ENCODE data around the gene ST7. TPM values are rescaled to one million over a fixed set of nuclear protein-coding genes. Genes with fewer than 3 reads are reported as not detected.

ST7 gene
- total RNA-seq, 1 experiment from 2014 or later: 12.4 TPM

GRCh38 chr7:117021986-117022385 lies 68.7 kb downstream of the ST7 start:
- CTCF ChIA-PET: interaction anchor here (1.3 kb wide), 1 partner anchor 91 kb away, joined by 5 read pairs; no protein-coding TSS in a partner anchor
- no peaks in the 10 kb centered on the region for H3K9me3 Mint-ChIP-seq

DNA sequence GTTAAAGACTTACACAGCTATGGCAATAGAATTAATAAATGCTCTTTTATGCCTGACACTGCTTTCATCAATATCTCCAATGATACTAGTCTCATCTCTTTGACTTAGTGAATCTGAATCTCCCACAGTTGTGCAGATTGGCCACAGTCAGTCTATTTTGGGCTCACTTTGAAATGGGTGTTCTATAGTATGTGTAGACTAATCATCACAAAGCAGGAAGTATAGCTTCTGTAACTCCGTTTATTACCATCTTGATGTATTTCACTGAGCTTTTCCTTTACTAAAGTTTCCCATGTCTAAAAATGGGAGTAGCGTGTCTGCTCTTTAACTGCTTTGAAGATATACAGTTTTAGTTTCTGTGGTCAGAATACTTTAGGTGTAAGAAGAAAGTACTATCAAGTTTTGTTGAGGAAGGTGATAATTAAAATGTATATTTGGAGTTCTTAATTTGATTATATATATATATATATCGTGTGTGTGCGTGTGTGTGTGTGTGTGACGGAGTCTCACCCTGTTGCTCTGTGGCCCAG lies 70.1 kb downstream of the ST7 start:
- POLR2A ChIA-PET: no interaction called here
- Mint-ChIP-seq H3K27ac (no peak overlapping the region), H3K27me3 (ENCODE audit: low read depth) (no peaks in the 10 kb centered on the region), H3K36me3 (no peaks in the 10 kb centered on the region), H3K9me3 (no peaks in the 10 kb centered on the region), H3K4me1 (no peaks in the 10 kb centered on the region), H3K4me3 (no peak overlapping the region)
- no peak for ATAC-seq
- TF ChIP-seq OVOL2 (CRISPR knock-in tag; IDR thresholded peaks at IDR 0.05; ENCODE audit: borderline replicate concordance) (no peak), TP53 (CRISPR knock-in tag; IDR thresholded peaks at IDR 0.05) (no peak), ZBTB21 (CRISPR knock-in tag; IDR thresholded peaks at IDR 0.05; ENCODE audit: borderline replicate concordance) (no peak), TCF7 (CRISPR knock-in tag; IDR thresholded peaks at IDR 0.05; ENCODE audit: low read depth) (no peak), ZNF317 (CRISPR knock-in tag; IDR thresholded peaks at IDR 0.05; ENCODE audit: borderline replicate concordance, low read depth) (no peak), HMGA2 (CRISPR knock-in tag; IDR thresholded peaks at IDR 0.05) (no peak), NR1H2 (CRISPR knock-in tag; IDR thresholded peaks at IDR 0.05) (no peak), NFYB (CRISPR knock-in tag; conservative IDR thresholded peaks at IDR 0.05; ENCODE audit: low read depth) (no peak), ZNF281 (CRISPR knock-in tag; IDR thresholded peaks at IDR 0.05) (no peak), ETV6 (CRISPR knock-in tag; IDR thresholded peaks at IDR 0.05) (no peak), SOX15 (CRISPR knock-in tag; IDR thresholded peaks at IDR 0.05) (no peak), MYBL2 (CRISPR knock-in tag; IDR thresholded peaks at IDR 0.05) (no peak), NR2C2 (CRISPR knock-in tag; IDR thresholded peaks at IDR 0.05) (no peak), MAX (CRISPR knock-in tag; IDR thresholded peaks at IDR 0.05) (no peak), ESRRA (CRISPR knock-in tag; IDR thresholded peaks at IDR 0.05; ENCODE audit: borderline replicate concordance) (no peak), SMAD4 (CRISPR knock-in tag; IDR thresholded peaks at IDR 0.05) (no peak)
- TF ChIP-seq, protein P1, sequence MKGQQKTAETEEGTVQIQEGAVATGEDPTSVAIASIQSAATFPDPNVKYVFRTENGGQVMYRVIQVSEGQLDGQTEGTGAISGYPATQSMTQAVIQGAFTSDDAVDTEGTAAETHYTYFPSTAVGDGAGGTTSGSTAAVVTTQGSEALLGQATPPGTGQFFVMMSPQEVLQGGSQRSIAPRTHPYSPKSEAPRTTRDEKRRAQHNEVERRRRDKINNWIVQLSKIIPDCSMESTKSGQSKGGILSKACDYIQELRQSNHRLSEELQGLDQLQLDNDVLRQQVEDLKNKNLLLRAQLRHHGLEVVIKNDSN (CRISPR knock-in tag; IDR thresholded peaks at IDR 0.05): no peak
- TF ChIP-seq, protein P2, sequence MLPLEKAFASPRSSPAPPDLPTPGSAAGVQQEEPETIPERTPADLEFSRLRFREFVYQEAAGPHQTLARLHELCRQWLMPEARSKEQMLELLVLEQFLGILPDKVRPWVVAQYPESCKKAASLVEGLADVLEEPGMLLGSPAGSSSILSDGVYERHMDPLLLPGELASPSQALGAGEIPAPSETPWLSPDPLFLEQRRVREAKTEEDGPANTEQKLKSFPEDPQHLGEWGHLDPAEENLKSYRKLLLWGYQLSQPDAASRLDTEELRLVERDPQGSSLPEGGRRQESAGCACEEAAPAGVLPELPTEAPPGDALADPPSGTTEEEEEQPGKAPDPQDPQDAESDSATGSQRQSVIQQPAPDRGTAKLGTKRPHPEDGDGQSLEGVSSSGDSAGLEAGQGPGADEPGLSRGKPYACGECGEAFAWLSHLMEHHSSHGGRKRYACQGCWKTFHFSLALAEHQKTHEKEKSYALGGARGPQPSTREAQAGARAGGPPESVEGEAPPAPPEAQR (CRISPR knock-in tag; IDR thresholded peaks at IDR 0.05): no peak
- TF ChIP-seq, protein P3, sequence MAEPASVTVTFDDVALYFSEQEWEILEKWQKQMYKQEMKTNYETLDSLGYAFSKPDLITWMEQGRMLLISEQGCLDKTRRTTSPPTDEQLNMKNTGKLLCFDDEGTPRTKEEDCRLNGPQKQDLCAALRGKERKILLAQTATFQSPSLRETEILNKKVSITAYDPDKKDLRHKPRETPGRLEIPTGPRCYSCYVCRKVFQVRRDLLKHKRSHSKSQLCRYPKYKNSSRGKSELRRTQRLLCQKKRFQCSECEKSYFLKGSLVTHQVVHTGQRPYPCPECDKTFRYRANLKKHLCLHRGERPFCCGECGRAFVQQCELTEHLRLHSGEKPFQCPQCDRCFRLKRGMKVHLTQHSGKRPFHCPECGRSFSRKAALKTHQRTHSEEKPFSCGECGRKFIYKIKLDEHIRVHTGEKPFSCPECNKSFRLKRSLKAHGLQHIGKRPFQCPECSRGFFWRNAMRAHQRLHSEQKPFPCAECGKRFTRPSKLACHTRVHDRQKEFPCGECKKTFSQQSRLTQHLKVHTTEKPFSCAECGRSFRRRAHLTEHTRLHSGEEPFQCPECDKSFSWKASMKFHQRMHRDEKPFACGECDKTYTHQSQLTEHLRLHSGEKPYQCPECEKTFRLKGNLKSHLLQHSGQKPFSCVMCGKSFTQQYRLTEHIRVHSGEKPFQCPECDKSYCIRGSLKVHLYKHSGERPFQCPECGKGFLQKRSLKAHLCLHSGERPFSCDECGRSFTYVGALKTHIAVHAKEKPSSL (CRISPR knock-in tag; conservative IDR thresholded peaks at IDR 0.05): no peak
- DNase-seq (ENCODE audit: low spot score): no peak
- CTCF ChIA-PET: interaction anchor here (0.6 kb wide), 1 partner anchor 358 kb away, joined by 4 read pairs; no protein-coding TSS in a partner anchor

More at GRCh38 chr7:117021986-117022385, 68.7 kb downstream of the ST7 start:
- TF ChIP-seq MYBL2 (CRISPR knock-in tag; IDR thresholded peaks at IDR 0.05) (no peak), AFF4 (CRISPR knock-in tag; IDR thresholded peaks at IDR 0.05; ENCODE audit: borderline replicate concordance) (no peak), FOXP1 (CRISPR knock-in tag; IDR thresholded peaks at IDR 0.05; ENCODE audit: borderline replicate concordance) (no peak)
- Mint-ChIP-seq H3K27ac (no peak overlapping the region), H3K27me3 (ENCODE audit: low read depth) (no peaks in the 10 kb centered on the region), H3K4me3 (no peak overlapping the region), H3K36me3 (no peaks in the 10 kb centered on the region), H3K4me1 (no peaks in the 10 kb centered on the region)
- POLR2A ChIA-PET: no interaction called here
- no peak for ATAC-seq
- DNase-seq (ENCODE audit: low spot score): no peak

All from WTC11 (cell line).